HEK293 (cell line): ENCODE results near the gene HOXC5.
A peak's percentile ranks its signal among the peaks of the same experiment; 100 is the strongest.

Source experiments
- CTCF ChIA-PET: fragments of 350-600 bp; formaldehyde crosslinking; extraction: SDS; loops from one replicate; lab custom pipeline; 2021; ENCODE audit warnings: antibody characterized with exemption; lab: Yijun Ruan, JAX
- POLR2A ChIA-PET: fragments of 300-600 bp; formaldehyde crosslinking; extraction: SDS; loops from one replicate; lab custom pipeline; 2020; ENCODE audit warnings: antibody characterized with exemption, inconsistent platforms; lab: Yijun Ruan, JAX
- H3K27ac ChIP-seq: fragments of 200-500 bp; sonication (Bioruptor generic); 2 replicates; pipeline ENCODE4 v1.5.1; 2014; ENCODE audit warnings: low read depth, low read length, control low read depth, inconsistent platforms; ENCODE audit errors: extremely low read depth
- H3K36me3 ChIP-seq, 2 experiments: fragments of 200-500 bp in 1 of 2; sonication (Bioruptor generic) in 1 of 2; 1 replicate in 1 of 2; 2 replicates in 1 of 2; pipeline ENCODE4 v1.5.1; 2014 to 2017; ENCODE audit warnings: inconsistent platforms in 2 of 2, low read length in 2 of 2; ENCODE audit not compliant: control insufficient read depth in 2 of 2, insufficient read depth in 1 of 2
- H3K4me1 ChIP-seq: fragments of 200-500 bp; sonication (Bioruptor generic); 2 replicates; pipeline ENCODE4 v1.5.1; 2014; ENCODE audit warnings: mild to moderate bottlenecking, low read length, inconsistent platforms; ENCODE audit not compliant: control insufficient read depth, insufficient read depth
- H3K4me3 ChIP-seq: 2 replicates; pipeline ENCODE4 v1.5.1; 2011; ENCODE audit warnings: low read depth, mild to moderate bottlenecking, control low read depth, low read length, moderate library complexity
- H3K9me3 ChIP-seq: fragments of 200-500 bp; sonication (Bioruptor generic); 2 replicates; pipeline ENCODE4 v1.5.1; 2014; ENCODE audit warnings: low read depth, low read length, inconsistent platforms; ENCODE audit not compliant: control insufficient read depth, insufficient read depth
- BCL11A ChIP-seq: fragments of 450-650 bp; formaldehyde crosslinking; IDR thresholded peaks from 2 replicates; pipeline ENCODE4 v1.5.1; 2016; ENCODE audit warnings: low read depth, missing biosample characterization, missing genetic modification characterization
- GLI4 ChIP-seq: fragments of 450-650 bp; formaldehyde crosslinking; IDR thresholded peaks from 2 replicates; pipeline ENCODE4 v1.5.1; 2016; ENCODE audit warnings: missing biosample characterization, missing genetic modification characterization
- MYNN ChIP-seq: fragments of 450-650 bp; formaldehyde crosslinking; IDR thresholded peaks from 2 replicates; pipeline ENCODE4 v1.5.1; 2016; ENCODE audit warnings: missing biosample characterization, missing genetic modification characterization, borderline replicate concordance
- REPIN1 ChIP-seq: fragments of 450-650 bp; formaldehyde crosslinking; IDR thresholded peaks from 2 replicates; pipeline ENCODE4 v1.5.1; 2017; ENCODE audit warnings: missing biosample characterization, missing genetic modification characterization, low read depth
- ZBTB8A ChIP-seq: fragments of 450-650 bp; formaldehyde crosslinking; IDR thresholded peaks from 2 replicates; pipeline ENCODE4 v1.5.1; 2016; ENCODE audit warnings: missing biosample characterization, missing genetic modification characterization
- ZNF530 ChIP-seq: fragments of 450-650 bp; formaldehyde crosslinking; IDR thresholded peaks from 2 replicates; pipeline ENCODE4 v1.5.1; 2016; ENCODE audit warnings: low read depth, missing biosample characterization, missing genetic modification characterization
- ZNF548 ChIP-seq: fragments of 450-650 bp; formaldehyde crosslinking; IDR thresholded peaks from 2 replicates; pipeline ENCODE4 v1.5.1; 2016; ENCODE audit warnings: missing biosample characterization, missing genetic modification characterization
- ZNF549 ChIP-seq: fragments of 450-650 bp; IDR thresholded peaks from 2 replicates; pipeline ENCODE4 v1.5.1; 2018; ENCODE audit warnings: missing biosample characterization, missing genetic modification characterization, mild to moderate bottlenecking, inconsistent platforms, moderate library complexity
- ZNF658 ChIP-seq: fragments of 450-650 bp; formaldehyde crosslinking; IDR thresholded peaks from 2 replicates; pipeline ENCODE4; 2016; ENCODE audit warnings: missing biosample characterization, missing genetic modification characterization
- ZNF660 ChIP-seq: fragments of 450-650 bp; IDR thresholded peaks from 2 replicates; pipeline ENCODE4 v1.5.1; 2018; ENCODE audit warnings: missing biosample characterization, mild to moderate bottlenecking, missing genetic modification characterization
- ZNF777 ChIP-seq: fragments of 450-650 bp; formaldehyde crosslinking; IDR thresholded peaks from 2 replicates; pipeline ENCODE4 v1.5.1; 2017; ENCODE audit warnings: missing biosample characterization, missing genetic modification characterization, borderline replicate concordance
- TF ChIP-seq, protein P1 (sequence below): fragments of 450-650 bp; IDR thresholded peaks from 2 replicates; pipeline ENCODE4 v1.5.1; 2018; ENCODE audit warnings: missing biosample characterization, missing genetic modification characterization
- TF ChIP-seq, protein P2 (sequence below): fragments of 450-650 bp; formaldehyde crosslinking; IDR thresholded peaks from 2 replicates; pipeline ENCODE4 v1.5.1; 2016; ENCODE audit warnings: missing biosample characterization, missing genetic modification characterization
- TF ChIP-seq, protein P3 (sequence below): fragments of 450-650 bp; formaldehyde crosslinking; IDR thresholded peaks from 2 replicates; pipeline ENCODE4 v1.5.1; 2016; ENCODE audit warnings: missing biosample characterization, missing genetic modification characterization
- TF ChIP-seq, protein P4 (sequence below): fragments of 450-650 bp; formaldehyde crosslinking; conservative IDR thresholded peaks from 2 replicates; pipeline ENCODE4 v1.5.1; 2016; ENCODE audit warnings: low read depth, missing biosample characterization, missing genetic modification characterization
- TF ChIP-seq, protein P5 (sequence below): fragments of 450-650 bp; formaldehyde crosslinking; IDR thresholded peaks from 2 replicates; pipeline ENCODE4 v1.5.1; 2017; ENCODE audit warnings: missing biosample characterization, missing genetic modification characterization

HOXC5 gene

DNA sequence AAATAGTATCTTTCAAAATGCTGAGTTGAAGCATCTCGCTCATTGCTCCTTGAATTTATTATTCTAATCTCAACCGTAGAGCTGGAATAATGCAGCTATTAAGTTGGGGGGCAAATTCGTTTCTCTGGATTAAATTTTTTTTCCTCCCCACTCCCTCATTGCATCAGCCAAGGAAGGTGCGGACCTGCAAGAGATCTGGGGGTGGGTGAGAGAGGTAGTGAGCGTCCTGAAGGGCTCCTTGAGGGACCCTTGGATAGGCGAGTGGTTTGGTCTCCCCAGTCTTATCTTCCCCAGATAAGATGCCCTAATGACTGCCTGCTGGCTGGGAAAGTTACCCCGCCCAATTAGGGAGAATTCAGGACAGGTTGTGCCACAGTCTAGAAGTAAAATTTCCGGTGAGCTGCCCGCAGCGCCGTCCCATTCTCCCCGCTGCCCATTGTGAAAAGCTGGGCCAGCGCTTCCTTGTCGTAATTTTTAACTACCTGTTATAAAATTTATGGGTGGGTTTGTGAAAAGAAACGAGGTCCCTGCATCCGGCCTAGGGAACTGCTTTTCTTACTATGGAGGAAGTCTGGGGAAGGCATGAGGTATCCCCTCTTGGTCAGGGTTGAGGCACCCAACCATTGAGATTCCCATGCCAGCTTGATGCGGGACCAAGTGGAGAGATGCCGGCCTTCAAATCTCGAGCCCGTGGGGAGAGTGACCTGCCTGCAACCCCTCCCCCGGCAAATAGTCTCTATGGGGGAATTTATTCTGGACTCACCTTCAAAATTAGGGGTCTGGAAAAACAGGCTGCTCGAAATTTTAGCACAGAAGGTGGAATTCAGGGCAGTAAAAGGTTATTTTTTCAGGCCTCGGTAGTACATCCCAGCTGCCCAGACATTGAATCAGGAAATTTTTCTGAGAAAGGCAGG is 17.6 kb upstream of the HOXC5 start (continued):
- TF ChIP-seq ZNF548 (tag by site-specific recombination): no peak
- no peak for TF ChIP-seq ZNF530 (tag by site-specific recombination)
- peak; percentile 59 for TF ChIP-seq ZBTB8A (tag by site-specific recombination)
- TF ChIP-seq, protein P1, sequence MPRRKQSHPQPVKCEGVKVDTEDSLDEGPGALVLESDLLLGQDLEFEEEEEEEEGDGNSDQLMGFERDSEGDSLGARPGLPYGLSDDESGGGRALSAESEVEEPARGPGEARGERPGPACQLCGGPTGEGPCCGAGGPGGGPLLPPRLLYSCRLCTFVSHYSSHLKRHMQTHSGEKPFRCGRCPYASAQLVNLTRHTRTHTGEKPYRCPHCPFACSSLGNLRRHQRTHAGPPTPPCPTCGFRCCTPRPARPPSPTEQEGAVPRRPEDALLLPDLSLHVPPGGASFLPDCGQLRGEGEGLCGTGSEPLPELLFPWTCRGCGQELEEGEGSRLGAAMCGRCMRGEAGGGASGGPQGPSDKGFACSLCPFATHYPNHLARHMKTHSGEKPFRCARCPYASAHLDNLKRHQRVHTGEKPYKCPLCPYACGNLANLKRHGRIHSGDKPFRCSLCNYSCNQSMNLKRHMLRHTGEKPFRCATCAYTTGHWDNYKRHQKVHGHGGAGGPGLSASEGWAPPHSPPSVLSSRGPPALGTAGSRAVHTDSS: no peak

DNA sequence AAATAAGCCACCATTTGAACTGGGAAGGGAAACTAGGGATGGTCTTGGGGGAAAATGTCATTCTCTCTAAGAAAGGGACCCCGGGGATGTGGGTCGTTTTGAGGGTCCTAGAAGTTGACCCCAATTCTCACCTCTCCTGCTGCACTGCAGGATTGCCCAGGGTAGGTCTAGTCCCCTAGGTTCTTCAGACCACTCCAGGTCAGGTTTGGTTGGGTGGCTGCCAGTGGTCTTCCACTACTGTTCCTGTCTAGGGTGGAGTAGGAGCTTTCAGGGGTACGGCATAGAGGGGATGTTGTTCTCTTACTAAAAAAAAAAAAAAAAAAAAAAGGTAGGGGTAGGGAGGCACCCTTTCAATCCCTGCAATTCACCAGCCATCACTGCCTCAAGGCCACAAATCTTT is 16.8 kb upstream of the HOXC5 start:
- Histone ChIP-seq H3K9me3 (no peaks in the 10 kb centered on the region), H3K27ac (peak overlapping the region; percentile 87), H3K36me3 (no peaks in the 10 kb centered on the region), H3K4me1 (peaks cover 42% of the 10 kb centered on the region)
- CTCF ChIA-PET: interaction anchor here (0.6 to 3.8 kb wide), 11 partner anchors 8 to 363 kb away, joined by 3 to 23 read pairs (median 7); partner anchors contain the start of genes HOXC5 and HOXC8
- POLR2A ChIA-PET: interaction anchor here (0.6 to 2.5 kb wide), 13 partner anchors 11 to 264 kb away, joined by 3 to 34 read pairs (median 8); partner anchors contain the start of genes CBX5, HNRNPA1, HOXC13 and HOXC4
- TF ChIP-seq, protein P2, sequence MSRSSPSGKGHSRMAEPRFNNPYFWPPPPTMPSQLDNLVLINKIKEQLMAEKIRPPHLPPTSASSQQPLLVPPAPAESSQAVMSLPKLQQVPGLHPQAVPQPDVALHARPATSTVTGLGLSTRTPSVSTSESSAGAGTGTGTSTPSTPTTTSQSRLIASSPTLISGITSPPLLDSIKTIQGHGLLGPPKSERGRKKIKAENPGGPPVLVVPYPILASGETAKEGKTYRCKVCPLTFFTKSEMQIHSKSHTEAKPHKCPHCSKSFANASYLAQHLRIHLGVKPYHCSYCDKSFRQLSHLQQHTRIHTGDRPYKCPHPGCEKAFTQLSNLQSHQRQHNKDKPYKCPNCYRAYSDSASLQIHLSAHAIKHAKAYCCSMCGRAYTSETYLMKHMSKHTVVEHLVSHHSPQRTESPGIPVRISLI (tag by site-specific recombination): peak; percentile 78; the same call in 1 of the 2 replicates
- TF ChIP-seq, protein P1: no peak
- TF ChIP-seq, all 188 proteins: peak for 1
- peak overlapping the region; percentile 81 for H3K4me3 ChIP-seq

DNA sequence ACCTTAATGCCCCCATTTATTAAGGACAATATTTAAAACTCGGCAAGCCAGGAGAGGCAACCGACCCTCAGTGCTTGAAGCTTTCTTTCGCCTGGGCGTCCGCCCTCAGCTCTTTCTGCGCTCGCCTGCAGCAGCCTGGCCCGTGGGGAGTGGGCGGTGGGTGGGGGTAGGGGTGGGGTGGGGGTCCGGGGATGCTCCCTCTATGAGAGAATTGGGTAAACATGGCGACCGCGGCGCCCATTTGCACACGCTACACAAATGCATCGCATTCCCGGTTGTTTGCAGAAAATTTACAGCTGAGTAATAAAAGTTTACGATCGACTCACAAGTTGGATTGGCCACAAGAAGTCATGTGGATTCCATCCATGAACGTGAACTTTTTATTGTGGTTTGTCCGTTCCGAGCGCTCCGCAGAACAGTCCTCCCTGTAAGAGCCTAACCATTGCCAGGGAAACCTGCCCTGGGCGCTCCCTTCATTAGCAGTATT is 16.3 kb upstream of the HOXC5 start:
- Histone ChIP-seq H3K4me1 (peaks cover 45% of the 10 kb centered on the region), H3K27ac (peak overlapping the region; percentile 100), H3K36me3 (no peaks in the 10 kb centered on the region), H3K9me3 (no peaks in the 10 kb centered on the region), H3K4me3 (peak overlapping the region; percentile 81)
- CTCF ChIA-PET: interaction anchor here (0.6 to 3.8 kb wide), 16 partner anchors 9 to 363 kb away, joined by 3 to 23 read pairs (median 4); partner anchors contain the start of genes HOXC10, HOXC5 and HOXC8
- POLR2A ChIA-PET: interaction anchor here (0.7 to 2.5 kb wide), 19 partner anchors 8 to 343 kb away, joined by 3 to 39 read pairs (median 6); partner anchors contain the start of genes CBX5, HNRNPA1, HOXC13 and HOXC4
- TF ChIP-seq, protein P3, sequence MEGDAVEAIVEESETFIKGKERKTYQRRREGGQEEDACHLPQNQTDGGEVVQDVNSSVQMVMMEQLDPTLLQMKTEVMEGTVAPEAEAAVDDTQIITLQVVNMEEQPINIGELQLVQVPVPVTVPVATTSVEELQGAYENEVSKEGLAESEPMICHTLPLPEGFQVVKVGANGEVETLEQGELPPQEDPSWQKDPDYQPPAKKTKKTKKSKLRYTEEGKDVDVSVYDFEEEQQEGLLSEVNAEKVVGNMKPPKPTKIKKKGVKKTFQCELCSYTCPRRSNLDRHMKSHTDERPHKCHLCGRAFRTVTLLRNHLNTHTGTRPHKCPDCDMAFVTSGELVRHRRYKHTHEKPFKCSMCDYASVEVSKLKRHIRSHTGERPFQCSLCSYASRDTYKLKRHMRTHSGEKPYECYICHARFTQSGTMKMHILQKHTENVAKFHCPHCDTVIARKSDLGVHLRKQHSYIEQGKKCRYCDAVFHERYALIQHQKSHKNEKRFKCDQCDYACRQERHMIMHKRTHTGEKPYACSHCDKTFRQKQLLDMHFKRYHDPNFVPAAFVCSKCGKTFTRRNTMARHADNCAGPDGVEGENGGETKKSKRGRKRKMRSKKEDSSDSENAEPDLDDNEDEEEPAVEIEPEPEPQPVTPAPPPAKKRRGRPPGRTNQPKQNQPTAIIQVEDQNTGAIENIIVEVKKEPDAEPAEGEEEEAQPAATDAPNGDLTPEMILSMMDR (tag by site-specific recombination): no peak
- no peak for TF ChIP-seq REPIN1 (tag by site-specific recombination)
- no peak for TF ChIP-seq ZNF777
- TF ChIP-seq ZNF660 (tag by site-specific recombination): 0 out of 2 replicates have a peak, but pooled peaks have one; percentile 45
- TF ChIP-seq, protein P4, sequence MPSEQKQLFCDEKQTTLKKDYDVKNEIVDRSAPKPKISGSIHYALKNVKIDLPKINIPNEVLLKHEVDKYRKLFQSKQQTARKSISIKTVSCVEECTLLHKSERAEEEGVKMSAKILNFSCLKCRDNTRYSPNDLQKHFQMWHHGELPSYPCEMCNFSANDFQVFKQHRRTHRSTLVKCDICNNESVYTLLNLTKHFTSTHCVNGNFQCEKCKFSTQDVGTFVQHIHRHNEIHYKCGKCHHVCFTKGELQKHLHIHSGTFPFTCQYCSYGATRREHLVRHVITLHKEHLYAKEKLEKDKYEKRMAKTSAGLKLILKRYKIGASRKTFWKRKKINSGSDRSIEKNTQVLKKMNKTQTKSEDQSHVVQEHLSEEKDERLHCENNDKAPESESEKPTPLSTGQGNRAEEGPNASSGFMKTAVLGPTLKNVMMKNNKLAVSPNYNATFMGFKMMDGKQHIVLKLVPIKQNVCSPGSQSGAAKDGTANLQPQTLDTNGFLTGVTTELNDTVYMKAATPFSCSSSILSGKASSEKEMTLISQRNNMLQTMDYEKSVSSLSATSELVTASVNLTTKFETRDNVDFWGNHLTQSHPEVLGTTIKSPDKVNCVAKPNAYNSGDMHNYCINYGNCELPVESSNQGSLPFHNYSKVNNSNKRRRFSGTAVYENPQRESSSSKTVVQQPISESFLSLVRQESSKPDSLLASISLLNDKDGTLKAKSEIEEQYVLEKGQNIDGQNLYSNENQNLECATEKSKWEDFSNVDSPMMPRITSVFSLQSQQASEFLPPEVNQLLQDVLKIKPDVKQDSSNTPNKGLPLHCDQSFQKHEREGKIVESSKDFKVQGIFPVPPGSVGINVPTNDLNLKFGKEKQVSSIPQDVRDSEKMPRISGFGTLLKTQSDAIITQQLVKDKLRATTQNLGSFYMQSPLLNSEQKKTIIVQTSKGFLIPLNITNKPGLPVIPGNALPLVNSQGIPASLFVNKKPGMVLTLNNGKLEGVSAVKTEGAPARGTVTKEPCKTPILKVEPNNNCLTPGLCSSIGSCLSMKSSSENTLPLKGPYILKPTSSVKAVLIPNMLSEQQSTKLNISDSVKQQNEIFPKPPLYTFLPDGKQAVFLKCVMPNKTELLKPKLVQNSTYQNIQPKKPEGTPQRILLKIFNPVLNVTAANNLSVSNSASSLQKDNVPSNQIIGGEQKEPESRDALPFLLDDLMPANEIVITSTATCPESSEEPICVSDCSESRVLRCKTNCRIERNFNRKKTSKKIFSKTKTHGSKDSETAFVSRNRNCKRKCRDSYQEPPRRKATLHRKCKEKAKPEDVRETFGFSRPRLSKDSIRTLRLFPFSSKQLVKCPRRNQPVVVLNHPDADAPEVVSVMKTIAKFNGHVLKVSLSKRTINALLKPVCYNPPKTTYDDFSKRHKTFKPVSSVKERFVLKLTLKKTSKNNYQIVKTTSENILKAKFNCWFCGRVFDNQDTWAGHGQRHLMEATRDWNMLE (tag by site-specific recombination): no peak
- no peak for TF ChIP-seq ZNF658
- TF ChIP-seq MYNN: peak; percentile 39; the same call in 1 of the 2 replicates
- TF ChIP-seq GLI4 (tag by site-specific recombination): no peak
- TF ChIP-seq, protein P5, sequence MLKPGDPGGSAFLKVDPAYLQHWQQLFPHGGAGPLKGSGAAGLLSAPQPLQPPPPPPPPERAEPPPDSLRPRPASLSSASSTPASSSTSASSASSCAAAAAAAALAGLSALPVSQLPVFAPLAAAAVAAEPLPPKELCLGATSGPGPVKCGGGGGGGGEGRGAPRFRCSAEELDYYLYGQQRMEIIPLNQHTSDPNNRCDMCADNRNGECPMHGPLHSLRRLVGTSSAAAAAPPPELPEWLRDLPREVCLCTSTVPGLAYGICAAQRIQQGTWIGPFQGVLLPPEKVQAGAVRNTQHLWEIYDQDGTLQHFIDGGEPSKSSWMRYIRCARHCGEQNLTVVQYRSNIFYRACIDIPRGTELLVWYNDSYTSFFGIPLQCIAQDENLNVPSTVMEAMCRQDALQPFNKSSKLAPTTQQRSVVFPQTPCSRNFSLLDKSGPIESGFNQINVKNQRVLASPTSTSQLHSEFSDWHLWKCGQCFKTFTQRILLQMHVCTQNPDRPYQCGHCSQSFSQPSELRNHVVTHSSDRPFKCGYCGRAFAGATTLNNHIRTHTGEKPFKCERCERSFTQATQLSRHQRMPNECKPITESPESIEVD (tag by site-specific recombination): peak; percentile 70
- TF ChIP-seq BCL11A (tag by site-specific recombination): peak; percentile 66; the same call in 1 of the 2 replicates
- no peak for TF ChIP-seq ZNF549 (tag by site-specific recombination)
